SK-N-SH treated with all-trans-retinoic acid at 6 μM for 48 hours (cell line): ENCODE results near the gene SLFN12.

Source experiments
- ARNTL ChIP-seq: fragments of 450-650 bp; formaldehyde crosslinking; IDR thresholded peaks from 2 replicates; pipeline ENCODE4 v1.5.0; 2020; ENCODE audit warnings: low read depth, mild to moderate bottlenecking, moderate library complexity, borderline replicate concordance
- GLIS3 ChIP-seq: fragments of 250-450 bp; sonication (Bioruptor Pico); IDR thresholded peaks from 2 replicates; pipeline ENCODE4 v1.5.0; 2020; ENCODE audit warnings: mild to moderate bottlenecking, moderate library complexity
- SNAI2 ChIP-seq: fragments of 250-450 bp; sonication (Bioruptor Pico); IDR thresholded peaks from 2 replicates; pipeline ENCODE4 v1.5.0; 2020; ENCODE audit warnings: mild to moderate bottlenecking, moderate library complexity
- TCF4 ChIP-seq: fragments of 250-450 bp; sonication (Bioruptor Pico); IDR thresholded peaks from 2 replicates; pipeline ENCODE4 v1.8.0; 2021; ENCODE audit warnings: mild to moderate bottlenecking, moderate library complexity, borderline replicate concordance
- TF ChIP-seq, protein P1 (sequence below): fragments of 250-450 bp; sonication (Bioruptor Pico); IDR thresholded peaks from 2 replicates; pipeline ENCODE4 v1.8.0; 2020; ENCODE audit warnings: mild to moderate bottlenecking, moderate library complexity, borderline replicate concordance

DNA sequence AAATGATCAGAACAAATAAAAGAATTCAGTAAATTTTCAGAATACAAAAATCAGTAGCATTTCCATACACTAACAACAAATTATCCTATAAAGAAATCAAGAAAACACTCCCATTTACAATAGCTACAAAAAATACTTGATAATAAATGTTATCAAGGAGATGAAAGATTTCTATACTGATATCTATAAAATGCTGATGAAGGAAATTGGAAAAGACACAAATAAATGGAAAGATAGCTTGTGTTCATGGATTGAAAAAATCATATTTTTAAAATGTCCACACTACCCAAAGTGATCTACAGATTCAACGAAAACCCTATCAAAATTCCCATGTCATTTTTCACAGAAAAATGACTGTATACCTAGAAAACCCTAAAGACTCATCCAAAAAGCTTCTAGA is 18.1 kb downstream of the SLFN12 start:
- TF ChIP-seq TCF4 (CRISPR knock-in tag), result no peak
- TF ChIP-seq SNAI2 (CRISPR knock-in tag), result no peak
- no peak for TF ChIP-seq GLIS3 (CRISPR knock-in tag)
- no peak for TF ChIP-seq ARNTL (CRISPR knock-in tag)
- TF ChIP-seq, protein P1, sequence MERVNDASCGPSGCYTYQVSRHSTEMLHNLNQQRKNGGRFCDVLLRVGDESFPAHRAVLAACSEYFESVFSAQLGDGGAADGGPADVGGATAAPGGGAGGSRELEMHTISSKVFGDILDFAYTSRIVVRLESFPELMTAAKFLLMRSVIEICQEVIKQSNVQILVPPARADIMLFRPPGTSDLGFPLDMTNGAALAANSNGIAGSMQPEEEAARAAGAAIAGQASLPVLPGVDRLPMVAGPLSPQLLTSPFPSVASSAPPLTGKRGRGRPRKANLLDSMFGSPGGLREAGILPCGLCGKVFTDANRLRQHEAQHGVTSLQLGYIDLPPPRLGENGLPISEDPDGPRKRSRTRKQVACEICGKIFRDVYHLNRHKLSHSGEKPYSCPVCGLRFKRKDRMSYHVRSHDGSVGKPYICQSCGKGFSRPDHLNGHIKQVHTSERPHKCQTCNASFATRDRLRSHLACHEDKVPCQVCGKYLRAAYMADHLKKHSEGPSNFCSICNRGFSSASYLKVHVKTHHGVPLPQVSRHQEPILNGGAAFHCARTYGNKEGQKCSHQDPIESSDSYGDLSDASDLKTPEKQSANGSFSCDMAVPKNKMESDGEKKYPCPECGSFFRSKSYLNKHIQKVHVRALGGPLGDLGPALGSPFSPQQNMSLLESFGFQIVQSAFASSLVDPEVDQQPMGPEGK (CRISPR knock-in tag), result no peak
